ENCODE measurements around the gene ABAT.

The ABAT gene

GRCh38 chr16:8735574-8735973 is 61.2 kb downstream of the ABAT start:
- Histone ChIP-seq H3K27ac (no peak overlapping the region), H3K27me3 (no peaks in the 10 kb centered on the region), H3K4me3 (no peak overlapping the region), H3K9me3 (no peaks in the 10 kb centered on the region), H3K4me1 (peaks cover 0 to 2% (median 0%) of the 10 kb centered on the region in 4 donors), H3K36me3 (peaks cover 0 to 15% (median 0%) of the 10 kb centered on the region in 3 donors)
- intact Hi-C loops (cut with DNase I; ENCODE audit: low total_unique reads): no loop called here
- no peak for TF ChIP-seq CTCF (IDR thresholded peaks at IDR 0.05)
- DNase-seq: peak in 1 of 2 donors; percentile 28

- H3K4me1 ChIP-seq: peaks cover 0 to 8% (median 0%) of the 10 kb centered on the region in 4 donors
- DNase-seq: peak in 1 of 2 donors; percentile 2
- intact Hi-C loops (cut with DNase I; ENCODE audit: low total_unique reads): no loop called here
- H3K9me3 ChIP-seq: no peaks in the 10 kb centered on the region
- H3K27me3 ChIP-seq: no peaks in the 10 kb centered on the region
- no peak for TF ChIP-seq CTCF (IDR thresholded peaks at IDR 0.05)
- H3K27ac ChIP-seq: no peak overlapping the region
- peaks cover 0 to 15% (median 0%) of the 10 kb centered on the region in 3 donors for H3K36me3 ChIP-seq
- no peak overlapping the region for H3K4me3 ChIP-seq
These were observed 61.8 kb downstream of the ABAT start for GRCh38 chr16:8736123-8736668.

GRCh38 chr16:8739151-8739550 is 64.7 kb downstream of the ABAT start:
- Histone ChIP-seq H3K9me3 (no peaks in the 10 kb centered on the region), H3K27ac (no peak overlapping the region), H3K27me3 (no peaks in the 10 kb centered on the region), H3K4me3 (no peak overlapping the region), H3K4me1 (peaks cover 0 to 16% (median 6%) of the 10 kb centered on the region in 4 donors), H3K36me3 (peaks cover 0 to 15% (median 0%) of the 10 kb centered on the region in 3 donors)
- no peak for TF ChIP-seq CTCF (IDR thresholded peaks at IDR 0.05)
- intact Hi-C loops (cut with DNase I; ENCODE audit: low total_unique reads): no loop called here
- DNase-seq: peak in 1 of 2 donors; percentile 4

- intact Hi-C loops (cut with DNase I; ENCODE audit: low total_unique reads): no loop called here
- Histone ChIP-seq H3K4me1 (peaks cover 0 to 16% (median 6%) of the 10 kb centered on the region in 4 donors), H3K36me3 (peaks cover 0 to 15% (median 0%) of the 10 kb centered on the region in 3 donors), H3K9me3 (no peaks in the 10 kb centered on the region), H3K27me3 (no peaks in the 10 kb centered on the region), H3K4me3 (no peak overlapping the region), H3K27ac (no peak overlapping the region)
- DNase-seq: peak in 1 of 2 donors; percentile 12
- TF ChIP-seq CTCF (IDR thresholded peaks at IDR 0.05): no peak
These were observed 65.7 kb downstream of the ABAT start for GRCh38 chr16:8739989-8740704.

GRCh38 chr16:8740775-8741355 is 66.4 kb downstream of the ABAT start:
- no peak overlapping the region for H3K27ac ChIP-seq
- peaks cover 0 to 11% (median 0%) of the 10 kb centered on the region in 3 donors for H3K36me3 ChIP-seq
- no peak for TF ChIP-seq CTCF (IDR thresholded peaks at IDR 0.05)
- DNase-seq: no peak
- peaks cover 0 to 16% (median 6%) of the 10 kb centered on the region in 4 donors for H3K4me1 ChIP-seq
- no peaks in the 10 kb centered on the region for H3K27me3 ChIP-seq
- no peaks in the 10 kb centered on the region for H3K9me3 ChIP-seq
- intact Hi-C loops (cut with DNase I; ENCODE audit: low total_unique reads): no loop called here
- no peak overlapping the region for H3K4me3 ChIP-seq

Measured in tibial artery (tissue), 4 donors.